Measurements from ENCODE around the gene SLC4A3.
A peak's percentile ranks its signal among the peaks of the same experiment; 100 is the strongest.

The SLC4A3 gene

DNA sequence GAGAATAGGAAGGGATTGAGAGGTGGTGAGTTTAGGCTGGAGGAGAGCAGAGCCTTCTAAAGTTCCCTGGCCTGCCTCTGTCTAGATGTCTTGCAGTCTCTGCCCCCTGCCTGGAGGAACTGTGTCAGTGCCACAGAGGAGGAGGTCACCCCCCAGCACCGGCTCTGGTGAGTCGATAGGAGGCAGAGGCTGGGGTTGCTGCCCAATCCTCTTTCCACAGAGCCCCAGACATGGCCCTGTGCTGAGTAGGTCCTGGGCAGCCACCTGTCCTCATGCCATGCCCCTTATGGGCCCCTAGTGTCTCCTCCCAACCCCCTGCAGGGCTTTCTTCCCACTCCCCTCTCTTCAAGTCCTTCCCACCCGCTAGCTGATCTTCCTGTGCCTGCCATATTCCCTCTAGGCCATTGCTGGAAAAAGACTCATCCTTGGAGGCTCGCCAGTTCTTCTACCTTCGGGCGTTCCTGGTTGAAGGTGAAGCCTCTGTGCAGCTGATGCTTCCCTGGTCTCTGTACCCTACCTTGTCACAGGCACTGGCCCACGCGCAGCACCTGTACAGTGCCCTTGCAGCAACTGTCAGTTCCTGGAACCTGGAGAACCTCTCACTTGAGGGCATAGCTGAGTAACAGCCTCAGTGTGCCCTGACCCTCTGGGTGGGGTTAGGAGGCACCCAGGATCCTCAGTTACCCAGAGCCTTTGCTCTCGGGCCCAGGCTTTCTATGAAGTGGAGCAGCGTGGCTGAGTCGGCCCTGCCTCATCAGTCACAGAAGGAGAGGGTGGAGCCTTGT, 13.2 kb upstream of the SLC4A3 start:
- no peak for DNase-seq

DNA sequence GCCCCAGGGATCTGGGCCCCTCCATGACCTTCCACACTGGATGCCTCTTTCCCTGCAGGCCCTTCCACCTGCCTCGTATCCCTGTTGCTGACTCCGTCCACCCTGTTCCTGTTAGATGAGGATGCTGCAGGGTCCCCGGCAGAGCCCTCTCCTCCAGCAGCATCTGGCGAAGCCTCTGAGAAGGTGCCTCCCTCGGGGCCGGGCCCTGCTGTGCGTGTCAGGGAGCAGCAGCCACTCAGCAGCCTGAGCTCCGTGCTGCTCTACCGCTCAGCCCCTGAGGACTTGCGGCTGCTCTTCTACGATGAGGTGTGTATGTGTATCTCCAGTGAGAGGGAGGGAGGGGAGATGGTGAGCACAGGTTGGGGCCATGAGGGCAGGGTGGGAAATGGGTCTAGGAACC, 12.4 kb upstream of the SLC4A3 start:
- no peak for DNase-seq

DNA sequence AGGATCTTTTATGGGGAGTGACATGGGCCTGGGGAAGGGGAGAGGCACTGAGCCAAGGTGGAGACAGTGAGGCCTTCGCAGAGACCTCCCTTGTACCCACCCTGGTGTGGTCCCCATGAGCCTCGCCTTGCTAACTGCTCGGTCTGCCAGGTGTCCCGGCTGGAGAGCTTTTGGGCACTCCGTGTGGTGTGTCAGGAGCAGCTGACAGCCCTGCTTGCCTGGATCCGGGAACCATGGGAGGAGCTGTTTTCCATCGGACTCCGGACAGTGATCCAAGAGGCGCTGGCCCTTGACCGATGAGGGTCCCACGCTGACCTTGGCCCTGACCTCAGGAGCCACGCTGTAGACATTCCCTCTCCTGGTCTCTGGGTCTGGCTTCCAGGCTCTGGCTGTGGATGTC, 11.5 kb upstream of the SLC4A3 start:
- no peak for DNase-seq

DNA sequence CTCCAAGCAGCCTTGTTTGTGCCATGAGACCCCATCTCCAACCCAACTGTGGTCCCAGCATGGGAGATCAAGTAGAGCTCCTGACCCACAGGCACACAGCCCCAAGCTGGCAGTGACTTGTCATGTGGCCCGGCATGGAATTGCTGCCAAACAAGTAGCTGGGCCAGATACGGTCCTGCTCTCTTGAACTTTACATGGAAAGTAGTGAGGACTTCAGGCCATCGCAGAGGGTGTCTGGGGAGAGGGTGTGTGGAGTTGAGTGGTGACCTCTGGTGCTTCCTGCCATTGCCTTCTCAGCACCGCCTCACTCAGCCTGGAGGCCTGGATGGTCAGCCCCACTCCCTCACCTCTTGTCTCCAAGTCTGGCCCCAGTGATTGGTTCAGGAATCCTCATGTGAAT, 10.9 kb upstream of the SLC4A3 start:
- DNase-seq, result no peak

DNA sequence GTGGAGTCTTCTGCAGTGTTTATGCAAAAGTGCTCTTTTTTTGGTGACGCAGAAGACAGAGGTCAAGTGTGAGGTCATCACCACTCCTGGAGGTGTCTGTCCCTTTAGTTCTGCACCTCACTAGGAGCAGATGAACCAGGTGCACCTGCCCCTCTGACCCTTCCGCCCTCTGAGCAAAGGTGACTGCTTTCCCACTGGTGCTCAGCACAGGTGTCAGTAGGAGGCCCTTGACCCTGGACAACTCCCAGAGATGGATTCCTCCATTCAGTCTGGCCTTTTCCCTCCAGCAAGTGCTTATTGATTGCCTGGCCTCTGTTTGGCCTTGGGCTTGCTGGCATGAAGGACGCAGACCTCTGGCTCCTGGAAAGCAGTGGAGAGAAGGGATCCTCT, 8.7 kb upstream of the SLC4A3 start:
- no peak for DNase-seq

DNA sequence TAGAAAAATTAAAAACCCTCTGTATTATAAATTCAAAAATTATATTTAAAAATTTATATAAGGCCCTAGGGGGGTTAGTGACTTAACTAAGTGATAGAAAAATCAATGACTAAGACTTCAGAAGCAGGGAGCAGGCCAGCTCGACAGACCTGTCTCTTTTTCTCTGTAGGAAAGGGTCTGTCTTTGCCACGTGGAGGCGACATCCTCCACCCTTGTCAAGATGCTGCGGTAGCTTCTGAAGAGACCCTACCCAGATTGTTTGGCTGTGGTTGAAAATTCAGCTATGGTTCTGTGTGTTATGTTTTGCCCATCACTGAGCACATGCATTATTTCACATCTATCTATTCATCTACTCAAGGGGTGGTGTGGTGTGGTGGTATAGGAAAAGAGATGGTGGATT, 8.2 kb upstream of the SLC4A3 start:
- no peak for DNase-seq

DNA sequence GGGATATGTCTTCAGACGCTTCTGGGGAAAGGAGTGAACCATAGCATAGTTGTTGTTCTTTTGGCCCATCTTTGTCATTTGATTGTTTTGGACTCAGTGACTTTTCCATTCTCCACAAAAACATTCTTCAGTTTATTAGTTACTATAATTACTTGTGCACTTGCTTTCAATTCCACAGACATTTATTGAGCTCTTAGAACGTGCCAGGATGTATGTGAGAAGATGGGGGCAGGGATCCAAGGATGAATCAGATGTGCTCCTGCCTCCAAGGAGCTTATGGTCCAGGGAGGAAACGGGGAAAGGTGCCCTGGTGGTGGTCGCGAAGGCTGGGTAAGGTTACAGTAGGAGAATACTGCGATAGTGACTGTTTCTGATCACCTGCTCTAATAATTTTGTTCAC, 6.9 kb upstream of the SLC4A3 start:
- DNase-seq, result no peak

DNA sequence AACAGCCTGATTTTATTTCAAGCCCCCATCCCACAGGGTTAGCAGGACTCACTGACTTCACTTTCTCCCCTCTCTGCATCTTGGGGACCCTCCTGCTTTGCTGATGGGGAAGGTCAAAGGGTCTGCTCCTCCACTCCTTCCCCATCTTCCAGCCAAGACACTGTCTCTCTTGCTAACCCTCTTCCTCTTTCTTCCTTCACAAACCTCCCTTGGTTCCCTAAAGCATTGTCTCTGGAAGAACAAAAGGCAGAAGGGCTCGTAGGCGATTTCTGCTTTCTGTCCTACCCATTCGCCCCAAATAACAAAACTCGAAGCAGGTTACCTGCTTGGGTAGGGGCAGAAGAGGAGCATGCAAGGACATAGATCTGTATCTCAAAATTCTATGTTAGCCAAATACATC, 5.5 kb upstream of the SLC4A3 start:
- DNase-seq, result peak; percentile 19 to 20

DNA sequence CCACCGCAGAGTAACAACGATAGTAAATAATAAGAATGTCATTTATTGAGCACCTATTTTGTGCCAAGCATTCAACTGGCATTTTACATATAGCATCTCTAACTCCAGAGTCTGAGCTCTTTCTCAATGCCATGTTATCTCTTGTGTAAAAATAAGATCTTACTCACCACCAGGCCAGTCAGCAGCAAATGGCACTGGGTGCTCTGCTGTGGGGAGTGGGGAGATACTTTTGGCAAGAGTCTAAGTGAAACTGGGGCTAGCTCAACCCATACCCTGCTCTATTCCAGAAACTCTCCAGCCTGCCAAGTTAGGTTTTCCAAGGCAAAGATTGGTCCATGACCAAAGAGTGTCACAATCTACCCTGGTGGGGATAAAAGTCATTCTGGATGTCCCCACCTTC, 5.0 kb upstream of the SLC4A3 start:
- DNase-seq, result no peak

DNA sequence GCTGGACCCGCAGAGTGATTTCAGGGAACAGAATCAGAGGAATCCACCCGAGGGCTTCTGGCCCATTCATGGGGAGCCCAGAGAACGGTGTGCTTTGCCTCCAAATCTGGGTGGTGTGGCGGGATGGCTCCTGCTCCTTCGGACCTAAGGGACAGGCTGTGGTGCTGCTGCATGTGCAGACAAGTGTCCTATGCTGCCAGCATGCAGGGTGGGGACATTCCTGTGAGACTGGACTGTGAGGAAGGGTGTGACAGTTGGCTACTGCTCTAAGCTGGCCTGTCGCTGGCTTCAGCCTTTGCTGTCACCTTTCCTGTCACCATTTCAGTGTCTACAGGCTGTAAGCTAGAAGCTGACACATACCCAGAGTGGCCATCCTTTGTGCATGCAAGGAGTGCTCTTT, 2.9 kb upstream of the SLC4A3 start:
- DNase-seq, result no peak

DNA sequence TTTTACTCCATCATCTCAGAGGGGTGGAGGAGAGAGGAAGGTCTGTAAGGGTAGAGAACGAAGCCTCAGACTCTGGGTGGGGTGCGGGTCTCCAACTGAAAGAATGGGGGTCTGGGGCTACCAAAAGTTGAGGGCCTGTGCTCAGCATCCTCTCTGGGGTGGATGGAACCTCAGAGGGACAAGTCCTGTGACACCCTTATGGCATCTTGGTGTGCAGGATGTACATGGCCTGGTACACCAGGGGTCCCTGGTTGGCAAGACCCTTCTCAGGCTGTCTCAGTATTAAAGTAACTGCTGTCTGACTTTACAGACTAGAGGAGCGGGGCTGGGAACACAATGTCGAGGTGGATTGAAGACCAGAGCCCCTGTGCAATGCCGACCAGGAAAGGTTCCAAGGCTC, 2.3 kb upstream of the SLC4A3 start:
- DNase-seq, result no peak

DNA sequence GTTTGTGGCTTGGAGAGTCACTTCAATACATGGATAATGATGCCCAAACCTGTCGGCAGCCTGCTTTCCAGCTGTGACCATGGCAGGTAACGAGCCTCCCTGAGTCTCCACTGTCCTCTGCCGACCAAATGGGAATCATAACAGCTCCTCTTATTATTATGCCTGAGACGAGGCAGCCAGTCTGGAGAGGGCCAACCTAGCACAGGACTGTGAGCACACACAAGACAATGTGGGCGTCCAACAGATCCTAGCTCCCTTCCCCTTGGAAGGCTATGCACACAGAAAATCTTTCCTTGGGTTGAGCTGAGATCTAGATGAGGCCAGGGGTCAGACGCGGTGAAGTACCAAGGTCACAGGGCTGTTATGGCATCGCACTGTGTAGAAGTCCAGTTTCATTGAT, 890 bp upstream of the SLC4A3 start:
- no peak for DNase-seq

DNA sequence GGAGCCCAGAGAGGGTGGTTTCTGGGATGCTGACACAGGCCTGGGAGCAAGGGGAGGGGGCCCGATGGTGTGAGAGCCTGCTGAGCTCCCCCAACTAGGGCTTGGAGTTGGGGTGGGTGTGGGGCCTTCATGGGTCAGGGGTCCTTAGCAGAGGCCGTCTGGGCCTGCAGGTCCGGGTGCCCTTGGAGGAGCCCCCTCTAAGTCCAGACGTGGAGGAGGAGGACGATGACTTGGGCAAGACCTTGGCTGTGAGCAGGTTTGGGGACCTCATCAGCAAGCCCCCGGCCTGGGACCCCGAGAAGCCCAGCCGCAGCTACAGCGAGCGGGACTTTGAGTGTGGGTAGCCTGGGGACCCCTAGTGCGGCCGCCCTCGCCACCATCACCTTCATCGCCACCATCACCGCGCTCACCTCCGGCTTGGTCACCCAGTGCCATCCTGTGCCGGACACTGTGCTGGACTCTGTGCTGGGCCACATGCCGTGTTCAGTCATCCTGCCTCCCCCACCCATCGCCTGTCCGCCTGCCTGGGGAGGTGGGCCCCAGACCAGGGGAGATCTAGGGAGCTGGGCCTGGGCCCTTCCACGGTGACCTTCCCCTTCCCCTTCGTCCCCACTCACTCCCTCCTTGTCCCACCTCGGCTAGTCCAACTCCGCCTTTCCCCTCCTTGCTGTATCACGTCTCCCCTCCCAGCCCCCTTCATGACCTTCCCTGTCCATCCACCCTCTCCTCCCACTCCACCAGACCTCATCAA, 980 bp downstream of the SLC4A3 start:
- no peak for DNase-seq

DNA sequence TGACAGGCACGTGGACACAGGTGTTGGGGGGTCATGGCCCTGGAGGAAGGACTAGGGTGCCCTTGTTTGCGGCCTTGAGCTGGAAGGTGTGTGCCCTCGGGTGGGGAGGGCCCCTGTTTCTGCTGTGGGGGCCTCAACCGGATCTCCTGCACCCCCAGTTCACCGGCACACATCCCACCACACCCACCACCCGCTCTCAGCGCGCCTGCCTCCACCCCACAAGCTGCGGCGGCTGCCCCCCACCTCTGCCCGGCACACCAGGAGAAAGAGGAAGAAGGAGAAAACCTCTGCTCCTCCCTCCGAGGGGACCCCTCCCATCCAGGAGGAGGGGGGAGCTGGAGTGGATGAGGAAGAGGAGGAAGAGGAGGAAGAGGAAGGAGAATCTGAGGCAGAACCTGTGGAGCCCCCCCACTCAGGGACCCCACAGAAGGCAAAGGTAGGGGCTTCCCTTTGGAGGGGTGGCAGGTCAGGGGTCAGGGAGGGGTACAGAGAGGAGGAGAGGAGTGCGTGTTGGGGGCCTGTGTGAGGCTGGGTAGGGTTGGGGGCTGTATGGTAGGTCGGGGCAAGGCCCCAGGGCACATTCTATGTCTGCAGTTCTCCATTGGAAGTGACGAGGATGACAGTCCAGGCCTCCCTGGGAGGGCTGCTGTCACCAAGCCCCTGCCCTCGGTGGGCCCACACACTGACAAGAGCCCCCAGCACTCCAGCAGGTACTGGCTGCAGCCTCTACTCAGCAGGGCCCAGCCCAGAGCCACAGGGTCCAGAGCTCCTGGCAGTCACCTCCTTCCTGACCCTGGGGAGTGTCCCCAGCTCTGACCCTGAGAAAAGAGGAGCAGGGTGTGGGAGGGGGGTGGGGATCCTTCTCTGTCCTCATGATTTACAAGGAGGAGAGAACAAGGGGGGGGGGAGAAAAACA, 1.8 kb downstream of the SLC4A3 start:
- no peak for DNase-seq

DNA sequence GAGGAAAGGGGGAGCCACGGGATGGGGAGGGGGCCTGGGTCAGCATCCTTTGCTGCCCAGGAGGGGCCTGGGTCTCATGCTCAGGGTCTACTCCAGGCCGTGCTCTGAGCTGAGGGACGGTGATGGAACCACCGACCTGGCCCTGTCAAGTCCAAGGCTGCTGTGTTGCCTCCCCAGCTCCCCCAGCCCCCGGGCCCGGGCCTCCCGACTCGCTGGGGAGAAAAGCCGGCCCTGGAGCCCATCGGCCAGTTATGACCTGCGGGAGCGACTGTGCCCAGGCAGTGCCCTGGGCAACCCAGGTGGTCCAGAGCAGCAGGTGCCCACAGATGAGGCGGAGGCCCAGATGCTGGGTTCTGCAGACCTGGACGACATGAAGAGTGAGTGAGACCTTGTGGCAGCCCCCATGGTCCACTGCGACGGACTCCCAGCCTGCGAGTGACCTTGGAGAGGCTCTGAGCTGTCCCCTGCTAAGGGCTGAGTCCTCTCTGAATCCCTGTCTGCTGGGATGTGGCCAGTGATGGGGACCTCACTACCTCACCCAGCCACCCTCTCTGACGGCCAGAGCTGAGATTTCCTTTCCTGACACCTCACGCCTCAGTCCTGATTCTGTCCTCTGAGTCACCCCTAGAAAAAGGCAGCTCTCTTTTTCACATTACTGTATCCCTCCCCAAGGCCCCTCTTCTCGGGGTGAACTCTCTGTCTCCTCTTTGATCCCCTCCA, 2.7 kb downstream of the SLC4A3 start:
- DNase-seq, result no peak

DNA sequence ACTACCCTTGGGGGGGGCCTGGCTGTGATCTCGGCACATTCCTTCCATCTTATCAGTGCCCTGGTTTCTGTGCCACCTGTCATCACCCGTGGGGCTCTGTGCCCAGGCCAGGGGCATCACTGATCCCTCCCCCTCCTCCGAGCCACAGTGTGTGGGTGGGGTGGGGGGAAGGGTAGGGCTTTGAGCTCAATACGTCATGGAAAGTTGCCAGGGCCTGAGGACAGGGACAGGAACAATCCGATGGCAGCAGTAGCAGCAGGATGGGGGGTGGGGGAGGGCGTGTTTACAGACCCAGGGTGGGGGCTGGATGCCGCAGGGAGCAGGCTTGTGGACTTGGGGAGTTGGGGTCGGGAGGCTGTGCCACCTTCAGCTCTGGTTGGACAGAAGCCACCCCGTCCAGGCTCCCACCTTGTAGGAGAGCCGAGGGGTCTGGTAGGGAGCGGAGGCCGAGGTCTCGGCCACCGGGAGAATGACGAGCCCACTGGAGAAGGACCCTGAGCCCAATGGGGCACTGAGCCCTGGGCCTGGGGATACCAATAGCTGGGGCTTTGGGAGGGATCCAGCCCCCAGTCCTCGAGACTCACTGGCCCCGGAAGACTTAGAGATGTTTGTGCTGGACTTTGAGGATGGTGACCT, 3.5 kb downstream of the SLC4A3 start:
- no peak for DNase-seq

DNA sequence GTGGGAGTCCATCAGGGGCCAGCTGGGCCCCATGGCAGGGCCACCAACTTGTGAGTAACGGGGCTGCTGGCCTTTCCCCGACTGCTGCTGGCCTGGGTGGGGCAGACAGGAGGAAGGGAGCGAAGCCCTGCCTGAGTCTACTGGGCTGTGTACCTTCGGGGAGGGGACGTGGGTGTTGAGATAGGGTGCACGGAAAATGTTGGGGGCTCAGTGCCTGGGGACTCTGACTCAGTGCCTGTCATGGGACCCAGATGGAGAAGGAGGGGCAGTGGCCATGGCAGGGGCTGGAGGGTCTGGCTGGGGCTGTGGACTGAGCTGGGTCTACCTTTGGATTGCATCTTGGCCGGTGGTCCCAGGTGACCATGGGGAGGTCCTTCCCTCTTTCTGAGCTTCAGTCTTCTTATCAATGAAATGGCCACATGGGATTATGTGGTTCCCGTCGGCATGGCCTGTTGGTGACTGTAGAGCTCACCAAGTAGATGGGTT, 4.0 kb downstream of the SLC4A3 start:
- no peak for DNase-seq

DNA sequence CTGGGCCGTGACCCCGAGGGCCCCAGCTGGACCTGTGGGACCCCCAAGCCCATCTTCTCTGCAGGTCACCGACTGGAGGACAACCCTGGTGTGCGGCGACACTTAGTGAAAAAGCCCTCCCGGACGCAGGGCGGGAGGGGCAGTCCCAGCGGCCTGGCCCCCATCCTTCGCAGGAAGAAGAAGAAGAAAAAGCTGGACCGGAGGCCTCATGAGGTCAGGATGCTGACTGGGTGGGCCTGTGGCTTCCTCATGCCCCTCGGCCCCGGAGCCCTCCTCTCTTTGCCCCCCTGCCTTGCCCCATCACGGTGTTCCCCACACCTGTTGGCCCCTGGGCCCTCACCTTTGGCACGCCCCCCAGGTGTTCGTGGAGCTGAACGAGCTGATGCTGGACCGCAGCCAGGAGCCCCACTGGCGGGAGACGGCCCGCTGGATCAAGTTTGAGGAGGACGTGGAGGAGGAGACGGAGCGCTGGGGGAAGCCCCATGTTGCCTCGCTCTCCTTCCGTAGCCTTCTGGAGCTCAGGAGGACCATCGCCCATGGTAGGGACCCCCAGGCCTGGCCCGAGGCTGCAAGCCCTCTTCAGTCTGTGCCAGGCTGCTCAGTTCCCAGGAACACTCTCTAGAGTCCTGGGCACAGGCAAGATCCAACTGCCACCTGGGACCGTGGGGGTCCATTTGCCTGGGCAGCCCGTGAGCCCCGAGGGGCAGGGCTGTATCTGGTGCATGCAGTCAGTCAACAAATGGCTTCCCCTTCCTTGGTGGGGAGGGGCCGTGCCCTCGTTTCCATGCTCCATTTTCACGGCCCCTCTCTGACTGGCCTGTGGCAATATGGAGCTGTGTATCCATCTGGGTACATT, 4.7 kb downstream of the SLC4A3 start:
- DNase-seq, result no peak

DNA sequence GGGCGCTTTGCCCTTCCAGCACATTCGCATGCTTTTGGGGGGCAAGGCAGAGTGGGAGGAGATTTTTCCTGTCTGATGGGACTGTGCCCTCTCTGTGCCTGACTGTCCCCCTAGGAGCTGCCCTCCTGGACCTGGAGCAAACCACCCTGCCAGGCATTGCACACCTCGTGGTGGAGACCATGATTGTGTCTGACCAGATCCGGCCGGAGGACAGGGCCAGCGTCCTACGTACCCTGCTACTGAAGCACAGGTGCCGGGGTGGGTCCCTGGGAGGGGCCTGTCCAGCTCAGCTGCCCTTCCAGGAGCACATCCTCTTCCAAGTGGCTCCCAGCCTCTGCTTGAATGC, 5.3 kb downstream of the SLC4A3 start:
- no peak for DNase-seq

DNA sequence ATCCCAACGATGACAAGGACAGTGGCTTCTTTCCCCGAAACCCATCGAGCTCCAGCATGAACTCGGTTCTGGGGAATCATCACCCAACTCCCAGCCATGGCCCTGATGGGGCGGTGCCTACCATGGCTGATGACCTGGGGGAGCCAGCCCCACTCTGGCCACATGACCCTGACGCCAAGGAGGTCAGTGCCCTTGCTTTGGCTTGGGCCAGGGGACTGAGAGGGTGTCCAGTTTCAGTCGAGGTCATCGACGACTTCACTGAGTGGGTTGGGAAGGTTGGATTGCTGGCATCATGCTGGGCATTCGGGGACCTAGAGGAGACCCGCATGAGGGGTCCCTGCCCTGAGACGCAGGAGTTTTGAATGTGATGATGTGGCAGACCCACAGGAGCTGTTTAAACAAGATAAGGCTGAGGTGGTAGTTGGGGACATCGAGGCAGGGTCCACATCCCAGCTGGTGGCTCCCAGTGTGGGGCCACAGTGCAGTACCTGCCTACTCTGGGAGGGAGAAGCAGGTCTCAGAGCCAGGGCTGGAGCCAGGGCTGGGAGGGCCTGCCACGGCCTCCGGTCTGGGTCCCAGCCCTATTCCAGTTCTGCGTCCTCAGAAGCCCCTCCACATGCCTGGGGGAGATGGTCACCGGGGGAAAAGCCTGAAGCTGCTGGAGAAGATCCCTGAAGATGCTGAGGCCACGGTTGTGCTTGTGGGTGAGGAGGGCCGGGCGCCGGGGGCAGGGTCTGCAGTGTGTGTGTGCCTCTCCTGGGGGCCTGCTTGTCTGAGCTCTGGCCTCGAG, 6.0 kb downstream of the SLC4A3 start:
- DNase-seq, result no peak
